Breast epithelium (tissue), 3 donors: ENCODE data around the gene CRAMP1.
A peak's percentile ranks its signal among the peaks of the same experiment; 100 is the strongest.

Experiments
- POLR2A ChIP-seq: fragments of 450-650 bp; IDR thresholded peaks from one replicate; pipeline ENCODE4 v1.6.1; 2016; ENCODE audit warnings: antibody characterized with exemption, mild to moderate bottlenecking, moderate library complexity
- TF ChIP-seq, protein P1 (sequence below), 3 donors: fragments of 450-650 bp; IDR thresholded peaks; one replicate each; pipeline ENCODE4 v1.5.1; 2016 to 2017; ENCODE audit warnings: antibody characterized with exemption in 3 of 3, mild to moderate bottlenecking in 3 of 3, moderate library complexity in 3 of 3

GRCh38 chr16:1705688-1706385 lies 93.7 kb downstream of the CRAMP1 start, which contains the start of gene MAPK8IP3:
- peak; percentile 81 for TF ChIP-seq POLR2A
- TF ChIP-seq, protein P1, sequence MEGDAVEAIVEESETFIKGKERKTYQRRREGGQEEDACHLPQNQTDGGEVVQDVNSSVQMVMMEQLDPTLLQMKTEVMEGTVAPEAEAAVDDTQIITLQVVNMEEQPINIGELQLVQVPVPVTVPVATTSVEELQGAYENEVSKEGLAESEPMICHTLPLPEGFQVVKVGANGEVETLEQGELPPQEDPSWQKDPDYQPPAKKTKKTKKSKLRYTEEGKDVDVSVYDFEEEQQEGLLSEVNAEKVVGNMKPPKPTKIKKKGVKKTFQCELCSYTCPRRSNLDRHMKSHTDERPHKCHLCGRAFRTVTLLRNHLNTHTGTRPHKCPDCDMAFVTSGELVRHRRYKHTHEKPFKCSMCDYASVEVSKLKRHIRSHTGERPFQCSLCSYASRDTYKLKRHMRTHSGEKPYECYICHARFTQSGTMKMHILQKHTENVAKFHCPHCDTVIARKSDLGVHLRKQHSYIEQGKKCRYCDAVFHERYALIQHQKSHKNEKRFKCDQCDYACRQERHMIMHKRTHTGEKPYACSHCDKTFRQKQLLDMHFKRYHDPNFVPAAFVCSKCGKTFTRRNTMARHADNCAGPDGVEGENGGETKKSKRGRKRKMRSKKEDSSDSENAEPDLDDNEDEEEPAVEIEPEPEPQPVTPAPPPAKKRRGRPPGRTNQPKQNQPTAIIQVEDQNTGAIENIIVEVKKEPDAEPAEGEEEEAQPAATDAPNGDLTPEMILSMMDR (IDR thresholded peaks at IDR 0.05): peak; percentile 52 to 100 (median 91)
